Measurements from ENCODE around the gene ERV3-1. TPM values are rescaled to one million over a fixed set of nuclear protein-coding genes. Genes with fewer than 3 reads are reported as not detected.

Gene ERV3-1
- total and polyA plus RNA-seq, 9 of the 15 experiments (the other 6 are each of a cell fraction or from before 2014, with no cell fraction given) = 10.2 to 30.0 (median 22.0) TPM

DNA sequence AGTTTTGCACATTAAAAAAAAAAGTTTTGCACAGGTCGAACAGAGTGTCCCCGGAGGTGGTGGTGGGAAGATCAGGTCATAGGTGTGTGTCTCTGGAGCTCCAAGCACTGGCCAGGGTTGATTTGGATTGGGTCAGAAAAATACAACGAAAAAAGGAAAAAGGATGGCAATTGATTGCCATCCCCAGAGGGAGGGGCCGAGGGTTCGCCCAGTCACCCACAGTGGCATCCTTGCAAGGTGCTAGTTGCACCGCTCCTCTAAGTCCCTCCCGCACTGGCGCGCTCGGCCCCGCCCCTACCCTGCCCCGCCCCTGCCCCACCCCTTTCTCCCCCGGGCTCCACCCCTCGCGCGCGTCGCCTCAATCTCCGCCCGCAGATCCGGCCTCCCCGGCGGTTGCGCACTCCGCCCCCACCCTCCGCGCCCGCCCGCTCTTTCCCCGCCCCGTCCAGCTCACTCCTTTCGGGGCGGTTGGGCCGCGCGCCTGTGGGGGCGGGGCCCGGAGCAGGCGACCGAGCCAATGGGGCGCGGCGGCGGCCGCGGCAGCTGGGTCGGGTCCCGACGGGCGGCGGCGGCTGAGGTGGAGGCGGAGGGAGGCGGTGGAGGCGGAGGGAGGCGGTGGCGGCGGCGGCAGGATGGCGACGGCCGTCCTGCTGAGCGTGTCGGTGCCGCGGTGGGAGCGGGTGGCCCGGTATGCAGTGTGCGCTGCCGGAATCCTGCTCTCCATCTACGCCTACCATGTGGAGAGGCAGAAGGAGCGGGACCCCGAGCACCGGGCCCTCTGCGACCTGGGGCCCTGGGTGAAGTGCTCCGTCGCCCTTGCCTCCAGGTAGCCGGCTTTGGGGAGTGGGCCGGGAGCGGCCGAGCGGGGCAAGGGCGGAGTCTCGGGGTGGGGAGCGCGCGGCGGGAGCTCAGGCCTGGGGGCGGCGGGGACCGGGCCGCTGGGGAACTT lies 31.5 kb upstream of the ERV3-1 start (continued):
- TF ChIP-seq, protein P1, sequence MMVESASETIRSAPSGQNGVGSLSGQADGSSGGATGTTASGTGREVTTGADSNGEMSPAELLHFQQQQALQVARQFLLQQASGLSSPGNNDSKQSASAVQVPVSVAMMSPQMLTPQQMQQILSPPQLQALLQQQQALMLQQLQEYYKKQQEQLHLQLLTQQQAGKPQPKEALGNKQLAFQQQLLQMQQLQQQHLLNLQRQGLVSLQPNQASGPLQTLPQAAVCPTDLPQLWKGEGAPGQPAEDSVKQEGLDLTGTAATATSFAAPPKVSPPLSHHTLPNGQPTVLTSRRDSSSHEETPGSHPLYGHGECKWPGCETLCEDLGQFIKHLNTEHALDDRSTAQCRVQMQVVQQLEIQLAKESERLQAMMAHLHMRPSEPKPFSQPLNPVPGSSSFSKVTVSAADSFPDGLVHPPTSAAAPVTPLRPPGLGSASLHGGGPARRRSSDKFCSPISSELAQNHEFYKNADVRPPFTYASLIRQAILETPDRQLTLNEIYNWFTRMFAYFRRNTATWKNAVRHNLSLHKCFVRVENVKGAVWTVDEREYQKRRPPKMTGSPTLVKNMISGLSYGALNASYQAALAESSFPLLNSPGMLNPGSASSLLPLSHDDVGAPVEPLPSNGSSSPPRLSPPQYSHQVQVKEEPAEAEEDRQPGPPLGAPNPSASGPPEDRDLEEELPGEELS (CRISPR knock-in tag; IDR thresholded peaks at IDR 0.05; ENCODE audit: borderline replicate concordance) = no peak
- TF ChIP-seq ZNF282 (CRISPR knock-in tag; IDR thresholded peaks at IDR 0.05) (no peak), TBL1XR1 (IDR thresholded peaks at IDR 0.05; ENCODE audit: low read length in 2 of 2) (no peak), NFYB (IDR thresholded peaks at IDR 0.05; ENCODE audit: extremely low read depth, insufficient read length) (peak; percentile 13), KLF13 (tag; IDR thresholded peaks at IDR 0.05; ENCODE audit: borderline replicate concordance, low read depth) (no peak), CBX5 (IDR thresholded peaks at IDR 0.05; ENCODE audit: borderline replicate concordance, low read depth) (no peak), PCBP1 (IDR thresholded peaks at IDR 0.05; ENCODE audit: low read depth, low read length, poor library complexity, severe bottlenecking) (peak; percentile 47), SRF (CRISPR knock-in tag; IDR thresholded peaks at IDR 0.05) (peak in 1 of 2 experiments; percentile 29; a peak in 1 of 4 replicates), CBFA2T3 (IDR thresholded peaks at IDR 0.05) (no peak), SRSF9 (IDR thresholded peaks at IDR 0.05; ENCODE audit: borderline replicate concordance, low read depth, low read length) (no peak), ZNF79 (CRISPR knock-in tag; IDR thresholded peaks at IDR 0.05; ENCODE audit: low read depth) (no peak), TFAM (CRISPR knock-in tag; conservative IDR thresholded peaks at IDR 0.05) (no peak), NCOR1 (IDR thresholded peaks at IDR 0.05) (no peak), POLR2B (IDR thresholded peaks at IDR 0.05; ENCODE audit: low read depth, partially characterized antibody) (peak; percentile 53), SIN3A (IDR thresholded peaks at IDR 0.05; ENCODE audit: borderline replicate concordance in 2 of 2, control insufficient read depth in 1 of 2, low read depth in 2 of 2, low read length in 2 of 2) (peak in 1 of 2 experiments; percentile 34; a peak in 2 of 4 replicates)
- TF ChIP-seq, protein P2, sequence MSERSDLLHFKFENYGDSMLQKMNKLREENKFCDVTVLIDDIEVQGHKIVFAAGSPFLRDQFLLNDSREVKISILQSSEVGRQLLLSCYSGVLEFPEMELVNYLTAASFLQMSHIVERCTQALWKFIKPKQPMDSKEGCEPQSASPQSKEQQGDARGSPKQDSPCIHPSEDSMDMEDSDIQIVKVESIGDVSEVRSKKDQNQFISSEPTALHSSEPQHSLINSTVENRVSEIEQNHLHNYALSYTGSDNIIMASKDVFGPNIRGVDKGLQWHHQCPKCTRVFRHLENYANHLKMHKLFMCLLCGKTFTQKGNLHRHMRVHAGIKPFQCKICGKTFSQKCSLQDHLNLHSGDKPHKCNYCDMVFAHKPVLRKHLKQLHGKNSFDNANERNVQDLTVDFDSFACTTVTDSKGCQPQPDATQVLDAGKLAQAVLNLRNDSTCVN (CRISPR knock-in tag; IDR thresholded peaks at IDR 0.05) = no peak
- TF ChIP-seq, protein P3, sequence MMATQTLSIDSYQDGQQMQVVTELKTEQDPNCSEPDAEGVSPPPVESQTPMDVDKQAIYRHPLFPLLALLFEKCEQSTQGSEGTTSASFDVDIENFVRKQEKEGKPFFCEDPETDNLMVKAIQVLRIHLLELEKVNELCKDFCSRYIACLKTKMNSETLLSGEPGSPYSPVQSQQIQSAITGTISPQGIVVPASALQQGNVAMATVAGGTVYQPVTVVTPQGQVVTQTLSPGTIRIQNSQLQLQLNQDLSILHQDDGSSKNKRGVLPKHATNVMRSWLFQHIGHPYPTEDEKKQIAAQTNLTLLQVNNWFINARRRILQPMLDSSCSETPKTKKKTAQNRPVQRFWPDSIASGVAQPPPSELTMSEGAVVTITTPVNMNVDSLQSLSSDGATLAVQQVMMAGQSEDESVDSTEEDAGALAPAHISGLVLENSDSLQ (IDR thresholded peaks at IDR 0.05) = no peak

All from K562 (cell line).